ENCODE measurements around the gene GPAM. TPM values are rescaled to one million over a fixed set of nuclear protein-coding genes. Genes with fewer than 3 reads are reported as not detected.
A peak's percentile ranks its signal among the peaks of the same experiment; 100 is the strongest.

Gene GPAM
- polyA plus RNA-seq, 1 of the 3 experiments (the other 2 are of a cell fraction), result 2.1 TPM

DNA sequence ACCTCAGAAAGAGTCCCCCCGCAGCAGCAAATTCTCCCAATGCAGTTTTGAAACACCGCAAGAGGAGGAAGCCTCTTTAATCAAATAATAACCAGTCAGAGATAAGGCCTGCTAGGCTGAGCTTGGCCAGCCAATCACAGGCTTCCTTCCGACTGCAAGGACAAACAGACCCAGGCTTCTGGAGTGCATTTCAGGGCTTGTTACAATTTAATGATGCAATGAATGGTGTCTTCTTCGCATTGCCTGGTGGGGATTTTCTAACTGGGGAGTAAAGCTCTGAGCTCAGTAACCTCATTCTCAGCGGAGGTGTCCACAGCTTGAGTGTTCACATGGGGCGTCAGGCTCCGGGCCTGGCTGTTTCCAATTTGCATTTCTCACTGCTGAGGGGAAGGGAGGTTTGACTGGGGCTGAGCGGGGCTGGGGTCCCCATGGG is 31.8 kb upstream of the GPAM start:
- Histone ChIP-seq H3K27me3 (ENCODE audit: insufficient read depth) (no peaks in the 10 kb centered on the region), H3K79me2 (ENCODE audit: insufficient read depth) (no peaks in the 10 kb centered on the region), H3K27ac (ENCODE audit: low read depth in 2 of 2, low read length in 1 of 2) (peak overlapping the region in 1 of 2 experiments; percentile 99; a peak in 2 of 4 replicates), H4K20me1 (ENCODE audit: insufficient read depth) (no peaks in the 10 kb centered on the region), H3K4me1 (ENCODE audit: control insufficient read depth in 1 of 2, insufficient read depth in 2 of 2, low read depth in 1 of 2, low read length in 1 of 2) (peaks cover 0 to 51% of the 10 kb centered on the region in 2 experiments; a peak in 2 of 4 replicates), H3K9me2 (no peaks in the 10 kb centered on the region), H3K4me2 (no peak overlapping the region), H3K9me3 (no peaks in the 10 kb centered on the region), H3K36me3 (replicated peaks in 1 of 2; ENCODE audit: control insufficient read depth in 1 of 2, insufficient read depth in 2 of 2, low read length in 1 of 2) (no peaks in the 10 kb centered on the region), H3K9ac (no peak overlapping the region), H3F3A (replicated peaks; ENCODE audit: insufficient read depth) (no peaks in the 10 kb centered on the region), H2AFZ (ENCODE audit: low read depth) (no peak overlapping the region), H3K4me3 (ENCODE audit: low read depth in 2 of 2, low read length in 1 of 2) (peak overlapping the region in 1 of 2 experiments; percentile 34; a peak in 2 of 4 replicates)
- 14% methylated on average over 5 of the region's 8 CpGs for WGBS (ENCODE audit: low lambda C conversion rate)
- CTCF ChIA-PET, result interaction anchor here (1.0 to 1.8 kb wide), 5 partner anchors 9 to 78 kb away, joined by 3 to 5 read pairs (median 4); no protein-coding TSS in a partner anchor
- POLR2A ChIA-PET, result interaction anchor here (1.0 to 2.4 kb wide), 3 partner anchors 11 to 32 kb away, joined by 3 to 8 read pairs (median 6); partner anchors contain the start of gene GPAM
- peak; percentile 70 for DNase-seq
- TF ChIP-seq SMC3 (IDR thresholded peaks at IDR 0.05; ENCODE audit: low read depth, low read length) (no peak), GATA2 (CRISPR knock-in tag; IDR thresholded peaks at IDR 0.05) (peak; percentile 91), EP300 (IDR thresholded peaks at IDR 0.05; ENCODE audit: borderline replicate concordance in 1 of 2, low read depth in 1 of 2, low read length in 1 of 2) (peak in 1 of 2 experiments; percentile 66; a peak in 2 of 4 replicates), RCOR1 (IDR thresholded peaks at IDR 0.05; ENCODE audit: low read length) (0 out of 2 replicates have a peak, but pooled peaks have one; percentile 25), FOXJ3 (CRISPR knock-in tag; IDR thresholded peaks at IDR 0.05) (peak; percentile 65; the same call in 1 of the 2 replicates), RAD21 (IDR thresholded peaks at IDR 0.05; ENCODE audit: low read length) (peak; percentile 21), ZBTB33 (IDR thresholded peaks at IDR 0.05; ENCODE audit: borderline replicate concordance, low read depth) (no peak), MEF2A (IDR thresholded peaks at IDR 0.05; ENCODE audit: borderline replicate concordance, low read depth) (no peak), USF1 (IDR thresholded peaks at IDR 0.05; ENCODE audit: borderline replicate concordance, low read depth) (no peak), RFX5 (IDR thresholded peaks at IDR 0.05; ENCODE audit: low read length) (peak; percentile 30; the same call in 1 of the 2 replicates)
- TF ChIP-seq, protein P1, sequence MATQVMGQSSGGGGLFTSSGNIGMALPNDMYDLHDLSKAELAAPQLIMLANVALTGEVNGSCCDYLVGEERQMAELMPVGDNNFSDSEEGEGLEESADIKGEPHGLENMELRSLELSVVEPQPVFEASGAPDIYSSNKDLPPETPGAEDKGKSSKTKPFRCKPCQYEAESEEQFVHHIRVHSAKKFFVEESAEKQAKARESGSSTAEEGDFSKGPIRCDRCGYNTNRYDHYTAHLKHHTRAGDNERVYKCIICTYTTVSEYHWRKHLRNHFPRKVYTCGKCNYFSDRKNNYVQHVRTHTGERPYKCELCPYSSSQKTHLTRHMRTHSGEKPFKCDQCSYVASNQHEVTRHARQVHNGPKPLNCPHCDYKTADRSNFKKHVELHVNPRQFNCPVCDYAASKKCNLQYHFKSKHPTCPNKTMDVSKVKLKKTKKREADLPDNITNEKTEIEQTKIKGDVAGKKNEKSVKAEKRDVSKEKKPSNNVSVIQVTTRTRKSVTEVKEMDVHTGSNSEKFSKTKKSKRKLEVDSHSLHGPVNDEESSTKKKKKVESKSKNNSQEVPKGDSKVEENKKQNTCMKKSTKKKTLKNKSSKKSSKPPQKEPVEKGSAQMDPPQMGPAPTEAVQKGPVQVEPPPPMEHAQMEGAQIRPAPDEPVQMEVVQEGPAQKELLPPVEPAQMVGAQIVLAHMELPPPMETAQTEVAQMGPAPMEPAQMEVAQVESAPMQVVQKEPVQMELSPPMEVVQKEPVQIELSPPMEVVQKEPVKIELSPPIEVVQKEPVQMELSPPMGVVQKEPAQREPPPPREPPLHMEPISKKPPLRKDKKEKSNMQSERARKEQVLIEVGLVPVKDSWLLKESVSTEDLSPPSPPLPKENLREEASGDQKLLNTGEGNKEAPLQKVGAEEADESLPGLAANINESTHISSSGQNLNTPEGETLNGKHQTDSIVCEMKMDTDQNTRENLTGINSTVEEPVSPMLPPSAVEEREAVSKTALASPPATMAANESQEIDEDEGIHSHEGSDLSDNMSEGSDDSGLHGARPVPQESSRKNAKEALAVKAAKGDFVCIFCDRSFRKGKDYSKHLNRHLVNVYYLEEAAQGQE (IDR thresholded peaks at IDR 0.05; ENCODE audit: low read depth, low read length), result no peak

All from SK-N-SH (cell line).